Measurements from ENCODE around the gene AFF3. TPM values are rescaled to one million over a fixed set of nuclear protein-coding genes. Genes with fewer than 3 reads are reported as not detected.

The AFF3 gene
- polyA plus RNA-seq, 1 donor (not counting 4 experiments of a cell fraction or from before 2014, with no cell fraction given) = not detected

DNA sequence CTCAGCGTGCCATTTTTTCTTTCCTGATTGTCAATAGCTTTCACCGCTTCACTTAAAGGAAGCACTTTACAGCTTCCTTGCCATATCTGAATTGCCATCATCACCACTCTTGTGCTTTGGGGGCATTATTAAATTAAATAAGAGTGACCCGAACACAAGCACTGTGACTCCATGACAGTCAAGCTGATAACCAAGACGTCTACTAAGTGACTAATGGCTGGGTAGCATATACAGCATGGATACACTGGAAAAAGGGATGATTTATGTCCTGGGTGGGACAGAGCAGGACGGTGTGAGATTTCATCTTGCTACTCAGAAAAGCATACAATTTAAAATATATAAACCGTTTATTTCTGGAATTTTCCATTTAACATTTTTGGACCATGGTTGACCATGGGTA, 24.3 kb upstream of the AFF3 start:
- Histone ChIP-seq H2AFZ (ENCODE audit: control insufficient read depth, low read length) (no peak overlapping the region), H3K27ac (ENCODE audit: control insufficient read depth, insufficient read depth, low read length) (no peak overlapping the region), H3K4me2 (ENCODE audit: control insufficient read depth, extremely low read depth, insufficient read depth, low read depth, low read length) (no peak overlapping the region), H3K9ac (ENCODE audit: control insufficient read depth, extremely low read depth, insufficient read depth, low read length) (no peak overlapping the region), H3K27me3 (ENCODE audit: control insufficient read depth, extremely low read depth, insufficient read depth, low read length) (no peaks in the 10 kb centered on the region), H3K79me2 (ENCODE audit: control insufficient read depth, insufficient read depth, low read length) (no peaks in the 10 kb centered on the region), H3K9me1 (ENCODE audit: control insufficient read depth, extremely low read depth, insufficient read depth, low read length) (no peaks in the 10 kb centered on the region), H3K9me3 (ENCODE audit: control insufficient read depth, low read depth, low read length) (no peaks in the 10 kb centered on the region), H3K4me1 (ENCODE audit: control insufficient read depth, extremely low read depth, insufficient read depth, low read length) (no peaks in the 10 kb centered on the region), H4K20me1 (ENCODE audit: control insufficient read depth, extremely low read depth, insufficient read depth, low read length) (no peaks in the 10 kb centered on the region), H3K4me3 (ENCODE audit: control insufficient read depth in 2 of 3, extremely low read depth in 1 of 3, insufficient read depth in 2 of 3, low read depth in 1 of 3, low read length in 3 of 3) (no peak overlapping the region), H3K36me3 (ENCODE audit: control insufficient read depth in 2 of 2, extremely low read depth in 1 of 2, insufficient read depth in 2 of 2, low read length in 2 of 2) (no peaks in the 10 kb centered on the region)
- dilution Hi-C loops (cut with MboI; ENCODE audit: extremely low pct_ligation_motif_present, low sequenced_read_pairs) = no loop called here
- FAIRE-seq (no peak), DNase-seq (ENCODE audit: low read depth, low spot score) (no peak)
- TF ChIP-seq, protein P1, sequence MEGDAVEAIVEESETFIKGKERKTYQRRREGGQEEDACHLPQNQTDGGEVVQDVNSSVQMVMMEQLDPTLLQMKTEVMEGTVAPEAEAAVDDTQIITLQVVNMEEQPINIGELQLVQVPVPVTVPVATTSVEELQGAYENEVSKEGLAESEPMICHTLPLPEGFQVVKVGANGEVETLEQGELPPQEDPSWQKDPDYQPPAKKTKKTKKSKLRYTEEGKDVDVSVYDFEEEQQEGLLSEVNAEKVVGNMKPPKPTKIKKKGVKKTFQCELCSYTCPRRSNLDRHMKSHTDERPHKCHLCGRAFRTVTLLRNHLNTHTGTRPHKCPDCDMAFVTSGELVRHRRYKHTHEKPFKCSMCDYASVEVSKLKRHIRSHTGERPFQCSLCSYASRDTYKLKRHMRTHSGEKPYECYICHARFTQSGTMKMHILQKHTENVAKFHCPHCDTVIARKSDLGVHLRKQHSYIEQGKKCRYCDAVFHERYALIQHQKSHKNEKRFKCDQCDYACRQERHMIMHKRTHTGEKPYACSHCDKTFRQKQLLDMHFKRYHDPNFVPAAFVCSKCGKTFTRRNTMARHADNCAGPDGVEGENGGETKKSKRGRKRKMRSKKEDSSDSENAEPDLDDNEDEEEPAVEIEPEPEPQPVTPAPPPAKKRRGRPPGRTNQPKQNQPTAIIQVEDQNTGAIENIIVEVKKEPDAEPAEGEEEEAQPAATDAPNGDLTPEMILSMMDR (optimal IDR thresholded peaks at IDR 0.05 in 1 of 3, IDR thresholded peaks at IDR 0.05 in 1 of 3, conservative IDR thresholded peaks at IDR 0.05 in 1 of 3; ENCODE audit: extremely low read depth in 1 of 3, insufficient read depth in 2 of 3, low read length in 3 of 3) = no peak
- no peak for TF ChIP-seq EZH2 (IDR thresholded peaks at IDR 0.05; ENCODE audit: low read length)

DNA sequence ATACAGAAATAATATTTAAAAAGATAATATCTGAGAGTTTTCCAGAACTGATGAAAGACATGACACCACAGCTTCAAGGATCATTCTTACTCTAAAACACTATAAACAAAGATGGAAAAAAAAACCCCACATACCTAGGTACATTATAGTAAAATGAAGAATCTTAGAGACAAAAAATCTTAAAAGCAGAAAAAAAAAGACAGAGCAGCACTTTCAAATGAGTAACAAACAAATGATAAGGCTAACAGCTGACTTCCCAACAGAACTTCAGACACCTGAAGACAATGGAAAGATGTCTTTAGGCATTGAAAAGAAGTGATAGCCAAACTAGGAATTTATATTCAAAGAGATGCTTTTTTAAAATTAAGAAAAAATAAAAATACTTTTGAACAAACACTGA, 21.2 kb upstream of the AFF3 start:
- Histone ChIP-seq H2AFZ (ENCODE audit: control insufficient read depth, low read length) (no peak overlapping the region), H3K27me3 (ENCODE audit: control insufficient read depth, extremely low read depth, insufficient read depth, low read length) (no peaks in the 10 kb centered on the region), H3K27ac (ENCODE audit: control insufficient read depth, insufficient read depth, low read length) (no peak overlapping the region), H3K9ac (ENCODE audit: control insufficient read depth, extremely low read depth, insufficient read depth, low read length) (no peak overlapping the region), H3K4me2 (ENCODE audit: control insufficient read depth, extremely low read depth, insufficient read depth, low read depth, low read length) (no peak overlapping the region), H3K4me1 (ENCODE audit: control insufficient read depth, extremely low read depth, insufficient read depth, low read length) (no peaks in the 10 kb centered on the region), H3K9me3 (ENCODE audit: control insufficient read depth, low read depth, low read length) (no peaks in the 10 kb centered on the region), H3K79me2 (ENCODE audit: control insufficient read depth, insufficient read depth, low read length) (no peaks in the 10 kb centered on the region), H4K20me1 (ENCODE audit: control insufficient read depth, extremely low read depth, insufficient read depth, low read length) (no peaks in the 10 kb centered on the region), H3K36me3 (ENCODE audit: control insufficient read depth in 2 of 2, extremely low read depth in 1 of 2, insufficient read depth in 2 of 2, low read length in 2 of 2) (no peaks in the 10 kb centered on the region), H3K4me3 (ENCODE audit: control insufficient read depth in 2 of 3, extremely low read depth in 1 of 3, insufficient read depth in 2 of 3, low read depth in 1 of 3, low read length in 3 of 3) (no peak overlapping the region), H3K9me1 (ENCODE audit: control insufficient read depth, extremely low read depth, insufficient read depth, low read length) (no peaks in the 10 kb centered on the region)
- FAIRE-seq = no peak
- DNase-seq (ENCODE audit: low read depth, low spot score) = no peak
- dilution Hi-C loops (cut with MboI; ENCODE audit: extremely low pct_ligation_motif_present, low sequenced_read_pairs) = no loop called here
- no peak for TF ChIP-seq EZH2 (IDR thresholded peaks at IDR 0.05; ENCODE audit: low read length)
- TF ChIP-seq, protein P1 (optimal IDR thresholded peaks at IDR 0.05 in 1 of 3, IDR thresholded peaks at IDR 0.05 in 1 of 3, conservative IDR thresholded peaks at IDR 0.05 in 1 of 3; ENCODE audit: extremely low read depth in 1 of 3, insufficient read depth in 2 of 3, low read length in 3 of 3) = no peak

All from keratinocyte (primary cell).